ENCODE results near the gene SPHK1.
A peak's percentile ranks its signal among the peaks of the same experiment; 100 is the strongest.

SPHK1 gene

DNA sequence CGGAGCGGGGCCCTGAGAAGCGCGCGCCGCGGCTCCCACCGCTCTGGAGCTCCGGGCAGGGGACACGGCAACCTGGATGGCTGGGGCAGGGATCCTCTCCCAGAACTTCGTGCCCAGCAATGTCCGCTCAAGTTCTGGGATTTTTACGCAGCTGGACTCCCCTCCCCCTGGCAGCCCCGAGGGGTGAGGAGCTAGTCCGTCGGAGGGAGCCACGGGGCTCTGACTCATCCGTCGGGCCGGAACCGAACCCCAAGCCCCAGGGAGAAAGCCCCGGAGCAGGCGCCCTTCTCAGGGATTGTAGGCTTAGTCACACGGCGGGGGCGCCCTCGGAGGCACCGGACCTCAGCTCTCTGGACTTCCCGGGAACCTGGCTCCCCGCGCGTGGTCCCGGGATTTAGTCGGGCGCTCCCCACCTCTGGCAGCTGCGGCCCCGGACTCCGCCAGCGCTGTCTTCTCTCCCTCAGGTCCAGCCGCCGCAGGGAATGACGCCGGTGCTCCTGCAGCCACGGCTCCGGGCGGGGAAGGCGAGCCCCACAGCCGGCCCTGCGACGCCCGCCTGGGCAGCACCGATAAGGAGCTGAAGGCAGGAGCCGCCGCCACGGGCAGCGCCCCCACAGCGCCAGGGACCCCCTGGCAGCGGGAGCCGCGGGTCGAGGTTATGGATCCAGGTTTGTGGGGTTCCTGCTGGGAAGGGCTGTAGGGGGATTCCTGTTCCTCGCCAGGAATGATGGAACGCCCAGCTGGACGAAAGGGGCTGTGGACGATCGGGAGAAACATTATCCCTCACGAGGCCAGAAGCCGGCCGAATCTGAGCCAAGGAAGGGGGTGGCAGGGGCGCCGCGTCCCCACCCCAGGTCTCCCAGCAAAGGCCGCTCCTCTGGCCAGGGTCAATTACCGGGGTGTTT is 830 bp downstream of the SPHK1 start:
- DNase-seq = peak; percentile 78

DNA sequence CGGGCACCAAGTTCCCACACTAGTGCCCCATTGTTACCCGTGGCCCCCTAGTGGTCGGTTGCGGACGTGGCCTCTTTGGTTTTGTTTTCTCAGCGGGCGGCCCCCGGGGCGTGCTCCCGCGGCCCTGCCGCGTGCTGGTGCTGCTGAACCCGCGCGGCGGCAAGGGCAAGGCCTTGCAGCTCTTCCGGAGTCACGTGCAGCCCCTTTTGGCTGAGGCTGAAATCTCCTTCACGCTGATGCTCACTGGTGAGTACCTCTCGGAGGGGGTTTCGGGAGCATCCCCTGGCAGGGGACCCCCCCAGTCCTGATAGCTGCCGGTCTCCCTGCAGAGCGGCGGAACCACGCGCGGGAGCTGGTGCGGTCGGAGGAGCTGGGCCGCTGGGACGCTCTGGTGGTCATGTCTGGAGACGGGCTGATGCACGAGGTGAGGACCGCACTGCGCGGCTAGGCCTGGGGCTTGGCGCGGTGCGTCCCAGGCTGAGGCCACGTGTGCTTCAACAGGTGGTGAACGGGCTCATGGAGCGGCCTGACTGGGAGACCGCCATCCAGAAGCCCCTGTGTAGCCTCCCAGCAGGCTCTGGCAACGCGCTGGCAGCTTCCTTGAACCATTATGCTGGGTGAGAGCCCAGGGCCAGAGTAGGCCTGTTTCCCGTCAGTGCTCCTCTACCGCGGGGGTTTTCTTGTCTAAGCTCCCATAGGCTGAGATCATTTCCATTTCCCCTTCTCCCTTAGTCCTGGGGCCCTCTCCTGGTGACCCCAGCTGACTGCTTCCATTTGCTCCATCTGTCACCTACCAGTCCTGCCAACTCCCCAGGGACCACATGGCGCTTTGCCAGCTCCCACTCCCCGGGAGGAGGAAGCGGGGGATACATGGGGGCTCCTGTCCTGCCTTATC is 1.7 kb downstream of the SPHK1 start:
- peak; percentile 95 for DNase-seq

DNA sequence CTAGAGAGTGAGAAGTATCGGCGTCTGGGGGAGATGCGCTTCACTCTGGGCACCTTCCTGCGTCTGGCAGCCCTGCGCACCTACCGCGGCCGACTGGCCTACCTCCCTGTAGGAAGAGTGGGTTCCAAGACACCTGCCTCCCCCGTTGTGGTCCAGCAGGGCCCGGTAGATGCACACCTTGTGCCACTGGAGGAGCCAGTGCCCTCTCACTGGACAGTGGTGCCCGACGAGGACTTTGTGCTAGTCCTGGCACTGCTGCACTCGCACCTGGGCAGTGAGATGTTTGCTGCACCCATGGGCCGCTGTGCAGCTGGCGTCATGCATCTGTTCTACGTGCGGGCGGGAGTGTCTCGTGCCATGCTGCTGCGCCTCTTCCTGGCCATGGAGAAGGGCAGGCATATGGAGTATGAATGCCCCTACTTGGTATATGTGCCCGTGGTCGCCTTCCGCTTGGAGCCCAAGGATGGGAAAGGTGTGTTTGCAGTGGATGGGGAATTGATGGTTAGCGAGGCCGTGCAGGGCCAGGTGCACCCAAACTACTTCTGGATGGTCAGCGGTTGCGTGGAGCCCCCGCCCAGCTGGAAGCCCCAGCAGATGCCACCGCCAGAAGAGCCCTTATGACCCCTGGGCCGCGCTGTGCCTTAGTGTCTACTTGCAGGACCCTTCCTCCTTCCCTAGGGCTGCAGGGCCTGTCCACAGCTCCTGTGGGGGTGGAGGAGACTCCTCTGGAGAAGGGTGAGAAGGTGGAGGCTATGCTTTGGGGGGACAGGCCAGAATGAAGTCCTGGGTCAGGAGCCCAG is 2.8 kb downstream of the SPHK1 start:
- DNase-seq = no peak

DNA sequence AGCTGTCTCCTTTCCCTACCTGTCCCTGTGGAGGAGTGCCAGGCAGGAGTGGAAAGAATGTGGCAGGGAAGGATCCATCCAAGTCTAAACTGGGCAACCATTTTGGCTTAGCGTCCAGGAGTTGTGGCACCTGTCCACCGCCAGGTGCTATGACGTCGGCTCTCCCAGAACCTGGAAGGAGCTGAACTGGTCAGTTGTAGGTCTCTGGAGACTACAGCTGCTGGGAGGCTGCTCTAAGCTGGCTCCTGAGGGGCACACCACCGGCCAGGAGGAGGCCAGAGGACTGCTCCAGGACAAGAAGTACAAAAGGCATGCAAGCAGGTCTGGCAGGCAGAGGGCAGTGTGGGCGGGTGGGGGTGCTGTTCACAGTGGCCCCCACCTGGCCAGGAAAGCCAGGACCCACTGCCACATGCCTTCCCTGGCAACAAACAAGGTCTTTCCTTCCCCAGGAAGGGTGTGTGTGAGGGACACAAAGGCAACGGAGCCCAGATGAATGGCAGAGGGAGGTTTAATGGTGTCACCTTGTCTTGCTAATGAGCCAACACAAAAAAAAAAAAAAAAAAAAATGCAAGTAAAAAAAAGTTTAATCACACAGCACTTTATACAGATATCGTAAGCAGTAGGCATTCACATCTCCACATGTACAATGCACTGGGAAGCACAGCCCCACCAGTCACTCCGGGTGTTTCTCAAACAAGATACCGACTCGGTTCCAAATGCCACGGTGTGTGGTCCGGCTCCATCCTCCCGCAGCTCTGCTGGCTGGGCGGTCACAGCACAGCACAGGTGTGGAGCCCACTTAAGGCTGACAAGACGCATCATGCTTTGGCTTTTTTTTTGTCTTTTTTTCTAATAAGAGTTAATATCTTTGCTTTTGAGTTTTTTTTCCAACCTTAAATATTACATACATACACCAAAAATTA is 4.8 kb downstream of the SPHK1 start:
- DNase-seq = no peak

DNA sequence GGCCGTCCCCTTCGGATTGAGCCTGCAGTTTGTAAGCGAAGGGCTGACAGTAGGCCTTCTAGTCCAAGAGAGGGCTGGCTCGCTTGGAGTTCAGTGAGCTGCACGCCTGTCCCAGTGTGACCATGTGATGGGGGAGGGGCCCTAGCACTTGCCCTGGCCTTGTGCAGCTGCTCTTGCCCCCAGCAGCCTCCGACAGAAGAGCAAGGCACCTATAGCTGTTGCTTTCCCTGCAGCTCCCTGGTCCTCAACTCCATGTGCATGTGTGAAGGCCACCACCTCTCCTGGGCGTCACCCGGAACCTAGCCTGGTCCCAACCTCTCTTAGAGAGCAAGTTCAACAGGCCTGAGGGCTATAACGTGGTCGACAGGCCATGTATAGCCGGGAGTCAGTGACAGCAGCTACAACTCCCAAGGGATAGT is 5.6 kb downstream of the SPHK1 start:
- no peak for DNase-seq

DNA sequence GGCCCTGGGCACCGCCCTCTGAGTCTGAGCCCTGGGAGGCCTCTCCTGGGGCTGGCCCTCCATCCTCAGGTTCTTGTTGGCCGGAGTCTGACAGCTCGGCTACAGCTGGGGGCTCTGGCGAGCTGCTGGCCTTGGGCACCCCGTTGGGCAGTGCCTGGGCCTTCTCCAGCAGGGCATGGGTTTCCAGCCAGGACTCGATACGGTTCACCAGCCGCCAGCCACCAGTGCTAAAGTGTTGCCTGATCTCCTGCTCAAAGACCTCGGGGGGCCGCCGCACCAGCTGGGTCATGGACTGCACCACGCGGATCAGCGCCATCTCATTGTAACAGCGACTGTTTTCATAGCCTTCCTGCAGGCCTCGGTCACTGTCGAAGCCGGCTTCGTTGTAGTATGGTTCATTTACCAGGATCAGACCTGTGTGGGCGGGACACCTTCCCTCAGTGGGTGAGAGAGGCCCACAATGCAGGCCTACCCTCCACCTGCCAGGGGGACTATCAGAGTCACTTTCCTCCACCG is 6.8 kb downstream of the SPHK1 start:
- DNase-seq = no peak

DNA sequence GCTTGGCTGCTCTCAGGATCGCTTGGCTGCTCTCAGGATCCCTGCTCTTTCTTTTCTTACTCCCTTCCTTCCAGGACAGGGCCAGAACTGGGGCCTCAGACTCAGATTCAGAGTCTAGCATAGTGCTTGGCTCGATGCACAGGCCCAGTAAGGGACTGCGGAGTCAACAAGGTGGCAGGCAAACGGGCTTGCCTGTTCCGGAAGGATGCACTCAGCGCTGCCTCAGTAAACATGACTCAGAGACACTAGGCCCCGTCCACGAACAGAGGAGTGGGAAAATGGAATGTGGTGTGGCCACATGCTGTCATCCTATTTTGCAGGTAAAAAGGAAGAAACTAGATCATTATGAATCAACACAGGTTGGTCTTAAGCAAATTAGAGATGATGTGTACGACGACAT is 9.8 kb downstream of the SPHK1 start:
- no peak for DNase-seq

DNA sequence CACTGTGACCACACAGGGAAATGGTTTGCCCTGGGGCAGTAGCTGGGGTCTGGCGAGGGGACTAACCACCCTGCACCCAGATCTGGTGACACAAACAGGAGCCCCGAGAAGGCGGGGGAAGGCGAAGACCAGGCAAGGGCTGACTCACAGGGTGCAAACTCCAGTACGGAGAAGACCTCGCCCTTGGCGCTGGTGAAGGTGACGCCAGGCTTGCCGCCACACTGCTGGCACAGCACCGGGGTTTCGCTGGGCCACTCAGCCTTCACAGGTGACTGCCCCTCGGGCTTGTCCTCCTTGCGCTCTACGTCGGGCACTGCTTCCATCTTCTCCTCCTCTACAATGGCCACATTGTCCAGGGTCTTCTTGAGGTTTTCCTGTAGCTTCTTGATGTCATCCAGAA is 11.6 kb downstream of the SPHK1 start:
- DNase-seq = no peak

DNA sequence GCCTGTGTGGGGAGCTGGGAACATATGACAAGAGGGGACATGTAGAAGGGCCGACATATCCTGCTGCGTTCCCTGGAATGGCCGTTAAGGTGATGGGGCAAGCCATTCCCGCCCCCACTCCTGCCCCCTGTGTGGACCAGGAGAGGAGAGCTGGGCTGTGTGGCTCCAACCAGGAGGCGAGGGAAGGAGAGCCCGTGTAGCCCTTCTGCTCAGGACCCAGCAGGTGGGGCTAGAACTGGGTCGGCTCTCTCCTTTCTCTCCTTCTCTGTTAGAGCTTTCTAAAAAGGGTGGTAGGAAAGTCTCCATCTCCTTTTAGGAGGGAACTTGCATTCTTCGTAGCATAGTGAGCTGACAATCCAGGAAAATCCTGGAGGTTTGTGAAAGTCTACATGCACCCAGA is 12.8 kb downstream of the SPHK1 start:
- no peak for DNase-seq

DNA sequence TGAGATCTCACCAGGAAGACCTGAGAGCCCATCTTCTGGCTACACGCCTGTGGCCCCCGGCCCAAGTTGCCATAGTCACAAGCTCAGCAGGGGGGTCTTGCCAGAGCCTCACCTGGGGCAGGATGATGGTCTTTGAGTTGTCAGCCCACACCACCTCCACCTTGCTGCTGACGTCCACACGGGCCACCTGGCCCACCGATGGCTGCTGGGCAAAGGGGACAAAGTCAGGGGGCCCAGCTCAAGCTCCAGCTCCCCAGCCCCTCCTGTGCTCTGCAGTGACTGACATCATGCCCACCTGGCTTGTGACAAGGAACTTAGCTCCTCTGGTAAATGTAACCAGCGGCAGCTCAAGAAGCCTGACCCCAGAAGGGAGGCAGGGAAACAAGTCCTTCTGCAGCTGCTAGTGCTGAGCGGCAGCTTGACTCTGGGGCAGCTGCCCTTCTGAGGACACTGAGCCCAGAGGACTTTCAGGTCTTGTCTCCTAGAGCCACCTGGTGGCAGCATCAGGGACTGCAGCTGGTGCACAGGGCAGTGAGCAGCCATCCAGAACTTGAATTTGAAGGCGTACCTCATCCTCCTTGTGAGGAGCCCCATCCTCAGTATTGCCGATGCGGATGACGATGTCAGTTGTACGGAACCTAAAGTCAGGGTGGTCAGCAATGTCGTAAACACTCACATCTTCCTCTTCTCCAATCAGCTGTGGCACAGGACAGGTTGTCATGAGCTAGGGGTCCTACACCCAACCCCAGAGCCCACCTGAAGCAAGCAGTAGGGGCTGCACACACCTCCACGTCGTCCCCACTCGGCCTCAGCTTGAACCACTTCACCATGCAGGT is 13.5 kb downstream of the SPHK1 start:
- peak; percentile 95 for DNase-seq

DNA sequence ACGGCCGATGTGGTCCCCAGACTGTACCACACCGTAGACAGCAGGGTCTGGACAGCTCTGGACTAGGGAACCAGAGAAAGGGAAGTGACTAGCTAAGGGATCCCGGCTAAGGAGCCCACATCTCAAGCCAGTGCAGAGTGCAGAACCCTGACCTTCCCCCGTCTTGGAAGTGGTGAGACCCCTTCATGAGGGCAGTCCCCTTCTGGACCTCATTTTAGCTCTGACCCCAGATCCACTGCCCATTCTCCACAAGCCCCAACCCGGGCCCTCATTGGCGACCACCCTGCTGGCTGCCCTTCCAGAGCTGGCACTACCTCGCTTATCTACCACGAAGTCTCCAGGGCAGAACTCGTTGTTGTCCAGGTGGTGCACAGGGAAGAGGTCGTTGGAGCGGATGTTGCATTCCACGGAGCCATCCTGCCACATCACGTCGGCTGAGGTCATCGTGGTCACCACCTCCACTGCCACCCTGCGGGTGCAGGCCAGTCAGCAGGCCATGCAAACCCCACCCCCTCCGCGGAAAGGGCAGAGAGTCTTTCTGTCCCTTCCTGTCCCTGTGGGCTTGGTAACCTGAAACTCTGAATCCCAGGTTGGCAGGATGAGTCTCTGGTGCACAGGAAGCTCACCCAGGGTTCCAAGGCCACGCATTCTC is 14.2 kb downstream of the SPHK1 start:
- DNase-seq = no peak

DNA sequence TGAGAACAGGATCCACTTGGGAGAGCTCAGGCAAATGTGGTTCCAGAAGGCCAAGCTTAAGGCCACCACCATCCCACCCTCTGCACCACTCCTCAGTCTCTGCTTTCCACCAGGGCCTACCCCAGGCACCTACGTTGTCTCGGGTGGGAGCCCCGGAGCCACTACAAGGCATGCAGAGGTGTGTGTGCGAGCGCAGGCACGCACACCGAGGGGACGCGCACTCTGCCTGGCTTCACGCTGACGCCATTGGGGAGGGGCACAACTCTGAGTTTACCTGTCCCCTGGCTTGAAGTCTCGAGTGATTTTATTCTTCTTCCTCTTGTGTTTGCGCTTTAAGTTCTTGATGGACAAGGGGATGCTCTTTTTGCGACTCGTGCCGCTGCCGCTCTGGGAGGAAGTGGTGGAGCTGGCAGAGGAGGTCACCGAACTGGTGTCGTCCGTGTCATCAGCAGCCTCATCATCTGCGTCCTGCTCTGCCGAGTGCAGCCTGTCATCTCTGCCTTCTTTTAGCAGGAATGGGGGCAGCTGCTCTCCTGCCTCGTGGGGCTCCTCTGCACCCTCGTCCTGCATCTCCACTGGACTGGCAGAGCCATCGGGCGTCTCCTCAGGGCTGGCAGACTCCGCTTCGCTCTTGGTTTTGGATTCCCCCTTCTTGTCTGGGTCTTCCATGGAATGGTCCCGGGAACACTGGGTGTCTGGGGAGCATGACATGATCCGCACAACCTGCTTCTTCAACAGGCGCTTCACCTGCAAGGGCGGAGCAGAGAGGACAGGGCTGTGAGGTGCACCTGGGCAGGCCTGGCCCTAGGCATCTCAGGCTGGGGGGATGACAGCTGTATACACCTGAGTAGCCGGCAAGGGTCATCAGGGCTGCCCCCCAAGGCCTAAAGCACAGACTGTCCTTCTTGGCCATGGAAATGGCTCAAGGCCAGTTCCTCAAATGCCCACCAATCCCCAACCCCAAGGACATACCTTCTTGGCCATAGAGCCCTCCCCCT is 15.1 kb downstream of the SPHK1 start:
- no peak for DNase-seq

DNA sequence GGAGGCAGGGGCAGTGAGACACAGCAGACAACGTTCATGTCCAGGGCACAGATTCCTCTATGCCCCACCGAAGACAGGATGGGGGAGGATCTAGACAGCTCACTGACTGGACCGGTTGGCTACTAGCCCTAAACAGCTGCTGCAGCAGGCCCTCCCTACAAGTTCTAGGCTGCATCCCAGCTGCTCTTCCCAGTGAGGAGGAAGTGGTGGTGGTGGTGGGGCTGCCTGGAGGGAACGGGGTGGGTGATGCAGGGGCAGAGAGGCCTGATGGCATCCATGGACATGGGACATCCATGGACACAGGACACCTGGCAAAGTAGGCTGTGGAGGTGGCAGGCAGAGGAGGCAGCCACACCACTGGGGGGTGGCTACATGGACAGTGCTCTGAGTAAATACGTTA is 18.3 kb downstream of the SPHK1 start:
- no peak for DNase-seq

DNA sequence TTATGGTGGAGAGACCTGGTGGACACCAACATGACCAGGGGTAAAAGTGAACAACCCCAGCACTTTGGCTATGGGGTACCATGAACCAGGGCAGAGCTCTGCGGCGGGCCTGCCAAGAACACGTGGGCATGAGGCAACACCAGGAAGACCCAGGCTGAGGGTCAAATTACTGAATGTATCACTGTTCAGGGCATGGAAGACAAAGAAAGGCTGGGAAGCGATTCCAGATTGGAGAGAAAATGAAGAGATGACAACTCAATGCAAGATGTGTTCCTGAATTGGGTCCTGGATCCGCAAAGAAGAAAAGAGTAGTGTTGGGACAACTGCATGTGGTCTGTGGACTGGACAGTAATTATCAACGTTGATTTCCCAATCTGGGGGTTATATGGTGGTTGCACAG is 19.8 kb downstream of the SPHK1 start:
- DNase-seq = no peak

DNA sequence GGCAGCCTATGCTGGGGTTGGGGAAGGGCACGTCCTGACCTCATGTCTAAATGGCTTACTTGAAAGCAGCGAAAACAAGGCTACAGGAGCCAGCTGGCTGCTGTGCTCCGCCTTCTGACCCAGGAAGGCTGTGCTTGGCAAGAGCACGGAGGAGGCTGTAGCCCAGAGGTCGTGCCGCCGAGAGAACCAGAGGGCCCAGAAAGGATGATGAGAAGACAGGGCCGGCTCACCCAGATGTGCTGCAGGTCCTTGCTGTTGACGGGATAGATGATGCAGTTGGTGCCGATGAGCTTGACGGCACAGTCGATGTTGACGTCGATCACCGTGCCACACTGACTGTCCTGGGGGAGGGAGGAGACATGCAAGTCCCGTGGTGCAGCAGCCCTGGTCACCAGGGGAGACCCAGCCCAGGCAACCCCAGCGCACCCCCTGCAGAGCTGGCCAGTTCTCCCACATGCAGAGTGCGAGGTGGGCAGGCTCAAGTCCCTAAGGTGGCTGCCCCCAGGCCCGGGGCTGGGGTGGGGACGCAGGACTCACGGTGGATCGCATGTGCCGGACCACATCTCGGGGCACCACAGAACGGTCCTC is 20.7 kb downstream of the SPHK1 start:
- DNase-seq = no peak

DNA sequence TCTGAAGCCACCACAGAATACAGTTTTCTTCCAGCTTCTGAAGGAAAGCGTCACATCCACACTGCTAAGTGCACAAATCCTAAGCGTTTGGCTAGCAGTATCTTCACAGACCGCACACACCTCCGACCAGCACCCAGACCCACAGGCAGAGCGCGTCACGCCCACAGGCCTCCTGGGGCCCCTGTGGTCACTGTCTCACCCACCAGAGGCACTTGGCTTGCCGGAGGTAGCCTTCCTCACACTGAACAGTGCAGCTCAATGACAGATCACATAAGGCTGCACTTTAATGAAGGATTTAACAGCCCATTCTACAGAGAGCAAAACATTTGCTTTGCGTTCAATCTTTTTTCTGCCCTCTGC is 21.2 kb downstream of the SPHK1 start:
- no peak for DNase-seq

DNA sequence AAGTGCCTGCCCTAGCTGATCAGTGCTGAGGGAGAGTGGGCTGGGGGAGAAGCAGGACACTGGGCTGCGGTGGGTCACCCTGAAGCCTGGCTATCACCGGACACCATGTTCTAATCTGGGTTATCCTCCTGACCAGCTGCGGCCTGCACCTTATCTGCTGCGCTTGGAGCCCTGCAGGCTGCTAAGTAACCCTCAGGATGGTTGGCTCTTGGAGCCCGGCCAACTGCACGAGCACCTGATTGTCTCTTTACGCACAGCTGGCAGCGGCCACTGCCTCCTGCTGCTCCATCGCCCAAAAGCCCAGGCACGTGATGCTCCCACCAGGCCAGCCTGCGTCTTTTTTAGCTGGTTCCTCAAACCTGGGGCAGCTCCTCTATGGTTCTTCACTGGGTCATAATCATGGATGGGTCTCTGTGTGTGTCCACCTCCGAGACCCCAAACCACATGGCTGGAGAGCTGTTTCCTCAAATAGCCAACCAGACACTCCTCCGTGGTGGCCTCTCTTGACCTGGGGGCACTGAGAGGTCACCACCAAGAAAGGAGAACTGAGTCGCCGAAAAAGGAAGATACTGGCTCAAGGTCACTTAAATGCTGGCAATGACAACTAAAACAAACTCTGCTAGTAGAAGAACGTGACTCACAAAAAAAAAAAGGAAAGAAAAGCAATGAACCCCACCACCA is 21.7 kb downstream of the SPHK1 start:
- no peak for DNase-seq

DNA sequence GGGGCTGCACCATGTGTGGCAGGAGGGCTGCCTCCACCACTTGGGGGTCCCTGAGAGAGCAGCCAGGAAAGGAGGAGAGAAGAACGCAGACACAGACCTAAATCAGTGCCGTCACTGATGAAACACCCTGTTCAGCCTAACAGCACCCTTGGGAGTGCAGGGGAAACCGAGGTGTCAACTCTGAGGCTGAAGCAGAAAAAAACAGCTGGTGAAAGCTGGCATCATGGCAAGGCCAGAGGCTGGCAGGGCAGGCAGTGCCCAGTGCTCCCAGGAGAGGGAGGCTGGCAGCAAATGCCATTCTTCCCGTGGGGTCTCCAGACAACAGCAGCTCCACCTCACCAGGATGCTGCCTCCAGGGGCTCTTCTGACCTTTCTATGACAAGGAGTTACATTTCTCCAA is 23.1 kb downstream of the SPHK1 start:
- no peak for DNase-seq

Data from activated CD8-positive, alpha-beta memory T cell treated with anti-CD3 and anti-CD28 coated beads, Interleukin-2, amount 50 U/mL, for 48 hours (primary cell).